LHCN-M2 (cell line): ENCODE measurements around the gene ACSF2. TPM values are rescaled to one million over a fixed set of nuclear protein-coding genes. Genes with fewer than 3 reads are reported as not detected.

Experiments
- DNase-seq: peaks from one replicate; pipeline ENCODE4 v3.0.0-alpha.2; 2012; ENCODE audit warnings: low read depth
- total RNA-seq: library from RNA; depleted of rRNA; stranded (reverse); fragments of >200 nt; gene quantifications from 2 replicates; pipeline ENCODE4 v1.2.3, GENCODE V29; 2014; rRNA removed

Gene ACSF2
- total RNA-seq, 1 experiment from 2014 or later = 16.6 TPM

DNA sequence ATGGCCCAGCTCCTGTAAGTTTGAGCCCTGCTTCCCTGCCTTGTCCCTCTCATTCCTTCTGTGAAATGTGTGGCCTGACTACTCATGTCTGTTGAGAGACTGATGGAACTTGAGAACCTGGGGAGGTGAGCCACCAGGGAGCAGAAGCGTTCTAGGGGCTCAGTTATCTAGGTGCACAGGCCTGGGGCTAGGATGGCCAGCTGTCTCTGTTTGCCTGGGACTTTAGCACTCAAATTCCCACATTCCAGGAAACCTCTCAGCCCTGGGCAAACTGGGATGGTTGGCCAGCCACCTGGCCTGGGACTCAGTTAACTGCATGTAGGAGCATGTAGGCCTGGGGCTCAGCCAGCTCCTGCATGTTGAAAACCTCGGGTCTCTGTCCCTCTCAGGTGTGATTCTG lies 97.2 kb downstream of the ACSF2 start:
- no peak for DNase-seq

Other genes starting within 250 kb of the ACSF2 start
- 339 and 356 TPM in 2 replicates for gene COL1A1, start 224.6 kb upstream of the ACSF2 start, total RNA-seq
- not detected in 2 replicates for gene TMEM92, start 151.8 kb upstream of the ACSF2 start, total RNA-seq
- gene XYLT2, start 80.1 kb upstream of the ACSF2 start, total RNA-seq = 41.4 and 48.9 TPM in 2 replicates
- 79.4 and 81.1 TPM in 2 replicates for gene MRPL27, start 53.0 kb upstream of the ACSF2 start, total RNA-seq
- gene EME1, start 53.0 kb upstream of the ACSF2 start, total RNA-seq = 13.9 and 18.1 TPM in 2 replicates
- 165 and 189 TPM in 2 replicates for gene LRRC59, start 28.7 kb upstream of the ACSF2 start, total RNA-seq
- not detected in 2 replicates for gene CHAD, start 42.7 kb downstream of the ACSF2 start, total RNA-seq
- gene RSAD1, start 52.6 kb downstream of the ACSF2 start, total RNA-seq = 17.8 and 23.2 TPM in 2 replicates
- gene MYCBPAP, start 82.2 kb downstream of the ACSF2 start, total RNA-seq = 0.34 and 0.83 TPM in 2 replicates
- gene EPN3, start 106.5 kb downstream of the ACSF2 start, total RNA-seq = 0.11 TPM in 1 of 2 replicates, not detected in the other
- 82.7 and 84.9 TPM in 2 replicates for gene SPATA20, start 121.0 kb downstream of the ACSF2 start, total RNA-seq
- under 0.01 and 0.06 TPM in 2 replicates for gene CACNA1G, start 134.5 kb downstream of the ACSF2 start, total RNA-seq
- 4.9 and 7.6 TPM in 2 replicates for gene ABCC3, start 208.7 kb downstream of the ACSF2 start, total RNA-seq